GM21447 (cell line): ENCODE results near the gene SHANK3.

Experiments used
- ATAC-seq: cut with Tn5 transposase; IDR thresholded peaks from one replicate; pipeline ENCODE4 v1.9.1; 2021; ENCODE audit not compliant: unreplicated experiment

The SHANK3 gene

DNA sequence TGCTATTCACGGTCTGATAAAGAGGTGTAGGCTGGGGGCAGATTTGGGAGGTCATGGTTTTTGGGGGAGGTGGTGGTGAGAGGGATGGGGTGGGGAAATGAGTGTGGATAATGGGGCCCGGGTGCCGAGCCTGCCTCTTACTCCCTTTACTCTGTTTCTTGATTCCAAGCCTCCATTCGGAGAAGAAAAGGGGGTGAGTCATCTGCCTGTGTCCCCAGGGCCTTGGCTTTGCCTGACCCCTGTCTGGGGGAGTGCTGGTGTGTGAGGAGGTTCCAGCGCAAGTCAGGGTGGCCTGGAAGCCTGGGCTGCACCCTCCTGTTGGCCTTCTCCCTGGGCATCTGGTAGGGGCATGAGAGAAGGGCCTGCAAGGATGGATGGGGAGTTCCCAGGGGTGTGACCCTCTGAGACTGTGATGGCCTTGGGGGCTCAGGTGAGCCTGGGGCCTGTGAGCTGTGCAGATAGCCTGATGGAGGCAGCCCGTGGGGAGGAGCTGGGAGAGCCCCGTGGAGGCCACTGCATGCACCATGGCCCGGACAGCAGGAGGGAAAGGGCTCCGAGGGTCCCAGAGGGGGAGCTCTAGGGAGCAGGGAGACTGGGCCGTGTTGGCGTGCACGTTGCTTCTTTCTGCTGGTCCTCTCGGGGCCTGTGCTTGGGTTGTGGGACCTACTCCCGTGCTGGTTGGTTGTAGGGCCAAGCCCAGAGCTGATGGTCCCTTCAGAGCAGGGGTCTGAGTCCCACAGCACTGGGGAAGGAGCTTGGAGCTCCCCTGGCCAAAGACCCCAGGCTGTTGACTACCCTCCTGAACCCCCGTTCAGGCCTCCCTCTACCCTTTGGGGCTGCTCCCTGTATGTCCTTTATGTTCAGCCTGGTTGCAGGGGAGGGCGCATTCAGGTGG lies 39.1 kb downstream of the SHANK3 start:
- ATAC-seq = no peak

DNA sequence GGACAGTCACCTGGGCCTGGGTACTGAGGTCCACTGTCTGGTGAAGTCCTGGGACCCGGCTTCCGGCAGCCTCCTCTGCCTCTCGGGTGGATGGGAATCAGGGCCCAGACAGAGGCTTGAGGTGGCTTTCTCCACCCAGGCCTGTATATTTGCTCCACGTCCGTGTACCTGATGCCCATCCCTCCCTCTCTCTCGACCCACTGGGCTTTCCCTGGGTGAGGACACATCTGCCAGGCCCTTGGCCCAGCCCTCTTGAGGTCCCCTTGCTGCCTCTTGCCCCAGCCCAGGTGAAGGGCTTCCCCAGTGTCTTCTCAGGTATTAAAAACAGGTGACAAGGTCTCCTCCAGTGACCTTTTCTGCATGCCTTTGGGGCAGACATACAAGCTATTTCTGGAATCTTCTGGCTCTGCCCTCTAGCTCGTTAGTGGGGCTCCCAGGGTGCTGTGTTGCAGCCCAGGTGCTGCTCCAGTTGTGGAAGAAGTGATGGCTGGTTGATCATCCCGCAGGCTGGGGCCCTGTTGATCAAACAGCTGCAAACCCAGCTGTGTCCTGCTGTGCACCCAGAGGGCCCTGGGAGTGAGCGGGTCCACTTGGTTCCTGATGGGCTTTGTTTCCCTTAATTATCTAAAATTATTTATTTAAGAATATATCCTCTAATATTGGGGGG lies 39.9 kb downstream of the SHANK3 start:
- ATAC-seq = no peak

DNA sequence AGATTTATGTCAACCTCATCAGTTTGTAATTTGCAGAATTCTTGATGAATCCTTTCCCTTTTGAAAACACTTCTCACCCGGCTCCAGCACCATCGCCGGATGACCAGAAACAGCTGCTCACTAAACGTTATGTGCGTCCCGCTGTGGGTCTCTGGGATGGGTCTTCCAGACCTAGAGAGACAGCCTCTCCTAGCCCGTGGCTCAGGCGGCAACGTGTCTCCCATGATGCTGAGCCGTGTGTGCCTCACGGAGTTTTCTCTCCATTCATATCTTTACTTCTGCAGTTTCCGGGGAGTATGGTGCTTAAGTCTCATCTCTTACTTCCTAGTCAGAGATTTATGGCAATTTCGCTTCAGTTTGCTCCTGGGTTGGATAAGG lies 40.4 kb downstream of the SHANK3 start:
- no peak for ATAC-seq

DNA sequence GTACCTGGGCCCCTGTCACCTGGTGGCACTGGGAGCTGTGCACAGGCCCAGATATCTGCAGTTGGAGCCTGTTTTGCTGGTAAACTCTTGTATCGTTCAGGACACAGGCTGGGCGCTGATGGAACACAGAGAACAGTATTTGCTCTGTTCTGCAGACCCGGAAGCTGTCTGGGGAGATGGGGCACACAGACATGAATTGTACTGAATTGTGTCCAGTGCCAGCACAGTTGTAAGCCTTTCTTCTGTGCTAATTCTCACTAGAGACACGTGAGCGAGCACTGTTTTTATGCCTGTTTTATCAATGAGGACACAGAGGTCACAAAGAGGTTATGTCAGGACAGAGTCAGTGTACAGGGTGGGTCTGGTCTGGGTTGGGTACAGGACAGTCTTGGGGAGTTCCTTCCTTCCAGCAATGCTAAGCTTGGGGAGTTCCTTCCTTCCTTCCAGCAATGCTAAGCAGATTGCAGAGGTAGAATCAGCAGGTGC lies 41.0 kb downstream of the SHANK3 start:
- ATAC-seq = no peak

DNA sequence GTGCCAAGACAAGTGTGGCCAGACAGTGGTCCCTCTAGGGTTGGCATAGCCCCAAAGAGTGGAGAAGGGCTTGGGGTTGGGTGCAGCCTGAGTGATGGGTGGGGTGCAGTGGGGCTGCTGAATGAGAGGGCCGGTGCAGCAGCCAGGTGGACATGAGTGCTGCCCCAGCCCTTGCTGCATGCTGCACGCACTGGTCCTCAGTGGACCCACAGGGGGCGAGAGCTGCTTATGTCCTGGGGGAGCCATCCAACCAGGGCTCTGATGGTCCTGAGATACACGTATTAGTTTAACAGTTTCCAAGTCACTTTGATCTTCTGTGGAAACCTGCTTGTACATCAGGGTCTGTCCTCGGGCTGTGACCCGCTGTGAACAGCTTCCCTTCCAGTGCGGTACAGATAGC lies 41.5 kb downstream of the SHANK3 start:
- no peak for ATAC-seq

DNA sequence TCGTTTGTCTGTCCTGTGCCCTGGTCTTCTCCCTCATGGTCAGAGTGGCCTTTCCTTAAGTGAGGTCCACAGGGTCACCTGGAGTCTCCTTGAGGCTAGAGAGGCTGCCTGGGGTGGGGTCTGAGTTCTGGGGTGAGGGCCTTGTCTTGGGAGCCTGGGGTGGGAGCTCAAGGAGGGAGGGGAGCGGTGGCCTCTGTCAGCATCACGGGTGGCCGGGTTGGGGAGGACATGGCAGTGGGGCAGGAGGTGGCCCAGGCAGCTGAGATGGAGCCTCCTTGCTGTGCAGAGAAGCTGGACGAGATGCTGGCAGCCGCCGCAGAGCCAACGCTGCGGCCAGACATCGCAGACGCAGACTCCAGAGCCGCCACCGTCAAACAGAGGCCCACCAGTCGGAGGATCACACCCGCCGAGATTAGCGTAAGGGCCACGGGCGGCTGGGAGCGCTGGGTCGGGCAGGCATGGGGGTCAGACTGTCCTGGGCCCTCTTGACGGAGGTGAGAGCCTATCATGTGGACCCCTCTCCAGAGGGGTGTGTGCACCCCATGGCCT lies 42.1 kb downstream of the SHANK3 start:
- ATAC-seq = no peak

DNA sequence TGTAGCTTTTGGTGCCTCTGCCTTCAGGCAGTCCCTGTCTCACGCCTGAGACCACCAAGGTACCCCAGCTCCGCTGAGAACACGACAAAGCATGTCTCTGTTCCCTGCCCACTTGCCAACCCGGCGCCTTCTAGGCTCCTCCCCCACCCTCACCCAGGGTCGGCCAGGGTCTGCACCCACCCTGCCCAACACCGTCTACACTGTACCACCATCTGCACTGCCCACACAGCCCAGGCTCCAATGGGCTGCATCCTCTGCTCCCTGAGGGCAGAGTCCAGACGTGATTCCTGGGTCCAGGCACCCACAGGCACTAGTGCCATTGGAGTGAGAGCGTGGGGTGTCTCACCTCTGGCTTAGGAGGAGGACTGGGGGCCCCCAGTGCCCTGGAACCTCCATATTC lies 42.6 kb downstream of the SHANK3 start:
- no peak for ATAC-seq

DNA sequence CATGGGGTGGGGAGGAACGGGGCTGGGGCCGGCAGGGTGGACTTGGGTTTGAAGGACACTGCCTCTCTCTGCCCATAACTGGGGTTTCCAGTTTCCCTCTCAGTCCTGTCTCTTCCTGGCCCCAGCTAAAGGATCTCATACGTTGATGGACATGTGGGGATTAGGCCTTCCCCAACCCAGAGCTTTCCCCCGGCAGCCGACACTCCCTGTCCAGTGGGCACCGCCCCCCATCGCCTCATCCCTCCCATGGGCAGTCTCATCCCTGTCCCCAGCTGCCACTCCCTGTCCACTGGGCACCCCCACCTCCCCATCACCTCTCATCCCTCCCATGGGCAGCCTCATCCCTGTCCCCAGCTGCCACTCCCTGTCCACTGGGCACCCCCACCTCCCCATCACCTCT lies 43.2 kb downstream of the SHANK3 start:
- ATAC-seq = no peak

DNA sequence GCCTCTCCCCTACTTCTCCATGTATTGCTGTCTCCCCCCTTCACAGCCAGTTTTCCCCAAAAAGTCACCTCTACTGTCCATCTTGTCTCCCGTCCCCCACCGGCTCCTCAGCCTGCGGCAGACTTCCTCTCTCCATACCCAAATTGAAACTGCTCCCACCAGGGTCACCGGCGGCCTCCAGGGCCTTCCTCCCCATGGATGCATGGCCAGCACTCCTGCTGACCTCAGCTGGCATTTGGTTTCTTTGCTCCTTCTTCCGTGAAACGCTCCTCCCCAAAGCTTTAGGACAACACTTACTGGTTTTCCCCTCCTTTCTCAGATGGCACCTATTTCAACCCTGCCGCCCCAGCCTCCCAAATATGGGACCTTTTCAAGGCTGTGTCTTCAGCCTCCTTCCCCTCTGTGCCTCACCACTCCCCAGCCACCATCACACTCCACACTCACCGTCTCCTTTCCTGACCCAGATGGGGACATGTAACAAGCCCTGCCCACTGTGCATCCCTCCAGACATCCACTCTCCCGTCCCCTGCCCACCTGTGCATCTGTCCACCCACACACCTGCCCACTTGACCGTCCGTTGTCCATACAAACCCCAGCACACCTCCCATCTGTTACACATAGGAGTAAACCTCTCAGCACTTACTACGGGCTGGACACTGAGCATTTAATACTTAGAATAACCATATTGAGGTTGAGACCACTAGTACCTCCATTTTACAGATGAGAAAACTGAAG lies 43.8 kb downstream of the SHANK3 start:
- no peak for ATAC-seq

DNA sequence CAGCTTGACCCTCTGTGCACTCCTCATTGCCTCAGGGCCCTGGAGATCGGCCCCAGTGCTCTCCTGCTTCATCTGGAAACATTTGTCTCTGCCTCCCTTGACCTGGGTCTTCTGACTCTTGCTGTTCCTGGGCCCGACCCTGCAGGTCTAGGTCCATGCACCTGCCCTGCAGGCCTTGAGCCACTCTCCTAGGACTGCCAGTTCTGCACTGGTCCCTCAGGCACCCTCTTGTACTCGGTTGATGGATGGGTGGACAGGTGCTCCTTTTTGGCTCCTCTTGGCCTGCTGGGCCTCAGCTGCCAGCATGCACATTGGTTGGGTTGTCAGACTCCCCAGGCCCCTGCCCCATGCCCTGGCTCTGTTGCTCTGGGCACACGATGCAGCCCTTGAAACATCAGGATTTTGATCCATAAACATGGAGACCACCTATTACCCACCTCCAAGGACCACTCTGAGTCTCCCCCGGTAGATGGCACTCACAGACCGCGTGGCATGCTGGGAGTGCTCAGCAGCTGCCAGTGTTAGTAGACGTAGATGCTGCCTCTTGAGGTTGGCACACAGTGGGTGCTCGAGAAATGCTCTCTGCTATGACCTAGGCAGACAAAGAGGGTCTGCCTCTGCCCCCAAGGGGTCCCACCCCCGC lies 45.2 kb downstream of the SHANK3 start:
- no peak for ATAC-seq

DNA sequence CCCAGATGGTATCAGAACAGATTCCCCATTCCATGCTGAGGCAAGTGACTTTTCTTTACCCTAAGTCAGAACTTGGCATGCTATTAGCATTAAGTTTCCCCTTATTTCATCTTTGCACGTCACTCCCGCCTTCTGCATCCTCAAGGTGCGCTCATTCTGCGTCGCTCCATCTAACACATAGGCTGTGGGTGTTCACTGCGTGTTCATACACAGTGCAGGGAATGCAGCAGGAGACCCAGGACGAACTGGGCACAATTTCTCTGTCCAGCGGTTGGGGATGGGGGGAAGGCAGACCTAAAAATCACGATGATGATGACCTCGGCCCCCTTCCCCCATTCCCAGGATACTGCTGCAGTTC lies 45.7 kb downstream of the SHANK3 start:
- no peak for ATAC-seq

DNA sequence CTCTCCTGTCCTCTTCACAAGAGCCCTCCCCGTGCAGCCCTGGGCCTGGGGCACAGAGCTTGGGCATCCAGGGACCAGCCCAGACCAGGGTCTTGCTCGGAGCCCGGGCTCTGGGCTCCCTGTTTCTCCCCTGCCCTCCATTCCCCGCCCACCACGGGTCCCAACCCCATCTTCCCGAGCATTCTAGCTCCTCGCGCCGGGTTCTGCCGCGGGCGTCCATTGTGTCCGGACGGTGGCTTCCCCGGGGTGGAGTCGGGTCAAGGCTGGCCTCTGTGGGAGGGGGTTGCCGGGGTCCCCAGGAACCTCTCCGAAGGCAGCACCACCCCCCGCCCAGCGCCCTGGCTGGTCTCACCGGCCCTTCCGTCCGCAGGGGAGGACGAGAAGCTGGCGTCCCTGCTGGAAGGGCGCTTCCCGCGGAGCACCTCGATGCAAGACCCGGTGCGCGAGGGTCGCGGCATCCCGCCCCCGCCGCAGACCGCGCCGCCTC lies 47.2 kb downstream of the SHANK3 start:
- ATAC-seq = no peak

DNA sequence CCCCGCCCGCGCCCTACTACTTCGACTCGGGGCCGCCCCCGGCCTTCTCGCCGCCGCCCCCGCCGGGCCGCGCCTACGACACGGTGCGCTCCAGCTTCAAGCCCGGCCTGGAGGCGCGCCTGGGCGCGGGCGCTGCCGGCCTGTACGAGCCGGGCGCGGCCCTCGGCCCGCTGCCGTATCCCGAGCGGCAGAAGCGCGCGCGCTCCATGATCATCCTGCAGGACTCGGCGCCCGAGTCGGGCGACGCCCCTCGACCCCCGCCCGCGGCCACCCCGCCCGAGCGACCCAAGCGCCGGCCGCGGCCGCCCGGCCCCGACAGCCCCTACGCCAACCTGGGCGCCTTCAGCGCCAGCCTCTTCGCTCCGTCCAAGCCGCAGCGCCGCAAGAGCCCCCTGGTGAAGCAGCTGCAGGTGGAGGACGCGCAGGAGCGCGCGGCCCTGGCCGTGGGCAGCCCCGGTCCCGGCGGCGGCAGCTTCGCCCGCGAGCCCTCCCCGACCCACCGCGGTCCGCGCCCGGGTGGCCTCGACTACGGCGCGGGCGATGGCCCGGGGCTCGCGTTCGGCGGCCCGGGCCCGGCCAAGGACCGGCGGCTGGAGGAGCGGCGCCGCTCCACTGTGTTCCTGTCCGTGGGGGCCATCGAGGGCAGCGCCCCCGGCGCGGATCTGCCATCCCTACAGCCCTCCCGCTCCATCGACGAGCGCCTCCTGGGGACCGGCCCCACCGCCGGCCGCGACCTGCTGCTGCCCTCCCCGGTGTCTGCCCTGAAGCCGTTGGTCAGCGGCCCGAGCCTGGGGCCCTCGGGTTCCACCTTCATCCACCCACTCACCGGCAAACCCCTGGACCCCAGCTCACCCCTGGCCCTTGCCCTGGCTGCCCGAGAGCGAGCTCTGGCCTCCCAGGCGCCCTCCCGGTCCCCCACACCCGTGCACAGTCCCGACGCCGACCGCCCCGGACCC lies 48.0 kb downstream of the SHANK3 start:
- no peak for ATAC-seq

DNA sequence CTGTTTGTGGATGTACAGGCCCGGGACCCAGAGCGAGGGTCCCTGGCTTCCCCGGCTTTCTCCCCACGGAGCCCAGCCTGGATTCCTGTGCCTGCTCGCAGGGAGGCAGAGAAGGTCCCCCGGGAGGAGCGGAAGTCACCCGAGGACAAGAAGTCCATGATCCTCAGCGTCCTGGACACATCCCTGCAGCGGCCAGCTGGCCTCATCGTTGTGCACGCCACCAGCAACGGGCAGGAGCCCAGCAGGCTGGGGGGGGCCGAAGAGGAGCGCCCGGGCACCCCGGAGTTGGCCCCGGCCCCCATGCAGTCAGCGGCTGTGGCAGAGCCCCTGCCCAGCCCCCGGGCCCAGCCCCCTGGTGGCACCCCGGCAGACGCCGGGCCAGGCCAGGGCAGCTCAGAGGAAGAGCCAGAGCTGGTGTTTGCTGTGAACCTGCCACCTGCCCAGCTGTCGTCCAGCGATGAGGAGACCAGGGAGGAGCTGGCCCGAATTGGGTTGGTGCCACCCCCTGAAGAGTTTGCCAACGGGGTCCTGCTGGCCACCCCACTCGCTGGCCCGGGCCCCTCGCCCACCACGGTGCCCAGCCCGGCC lies 48.7 kb downstream of the SHANK3 start:
- no peak for ATAC-seq

DNA sequence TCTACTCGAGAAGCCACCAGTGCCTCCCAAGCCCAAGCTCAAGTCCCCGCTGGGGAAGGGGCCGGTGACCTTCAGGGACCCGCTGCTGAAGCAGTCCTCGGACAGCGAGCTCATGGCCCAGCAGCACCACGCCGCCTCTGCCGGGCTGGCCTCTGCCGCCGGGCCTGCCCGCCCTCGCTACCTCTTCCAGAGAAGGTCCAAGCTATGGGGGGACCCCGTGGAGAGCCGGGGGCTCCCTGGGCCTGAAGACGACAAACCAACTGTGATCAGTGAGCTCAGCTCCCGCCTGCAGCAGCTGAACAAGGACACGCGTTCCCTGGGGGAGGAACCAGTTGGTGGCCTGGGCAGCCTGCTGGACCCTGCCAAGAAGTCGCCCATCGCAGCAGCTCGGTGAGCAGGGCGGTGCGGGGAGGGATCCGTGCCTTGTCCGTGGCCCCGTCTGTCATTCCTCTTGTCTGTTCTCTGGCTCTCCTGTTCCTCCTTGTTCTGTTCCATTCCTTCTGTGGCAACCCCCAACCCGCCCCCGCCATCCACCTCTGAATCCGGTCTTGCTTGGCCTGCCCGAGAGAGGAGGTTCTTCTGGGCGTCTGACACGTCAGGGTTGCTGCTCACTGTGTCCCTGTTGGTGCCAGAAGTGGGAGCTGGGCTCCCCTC lies 49.6 kb downstream of the SHANK3 start:
- no peak for ATAC-seq
